Activated naive CD4-positive, alpha-beta T cell treated with anti-CD3 and anti-CD28 coated beads for 36 hours (primary cell): Measurements from ENCODE around the gene DNAJC6. TPM values are rescaled to one million over a fixed set of nuclear protein-coding genes. Genes with fewer than 3 reads are reported as not detected.

Source experiments
- CTCF ChIA-PET: fragments of 350-600 bp; sonication (Branson Sonifier 250); formaldehyde crosslinking; loops from one replicate; lab custom pipeline; 2021; ENCODE audit warnings: antibody characterized with exemption; lab: Charles Lee
- DNase-seq: peaks from one replicate; pipeline ENCODE4 v3.0.0-alpha.2; 2020
- H3K27ac Mint-ChIP-seq: one replicate; pipeline ENCODE4 v1.8.0; 2021; ENCODE audit warnings: mild to moderate bottlenecking, mixed read lengths
- H3K27me3 Mint-ChIP-seq: one replicate; pipeline ENCODE4 v1.8.0; 2021; ENCODE audit warnings: low read depth, mixed read lengths
- H3K36me3 Mint-ChIP-seq: one replicate; pipeline ENCODE4 v1.8.0; 2021; ENCODE audit warnings: low read depth, mixed read lengths
- H3K4me1 Mint-ChIP-seq: one replicate; pipeline ENCODE4 v1.8.0; 2021; ENCODE audit warnings: low read depth, mixed read lengths
- H3K4me3 Mint-ChIP-seq: one replicate; pipeline ENCODE4 v1.8.0; 2021; ENCODE audit warnings: mild to moderate bottlenecking, moderate library complexity, mixed read lengths
- H3K9me3 Mint-ChIP-seq: one replicate; pipeline ENCODE4 v1.8.0; 2021; ENCODE audit warnings: mixed read lengths
- intact Hi-C: fragments of 100-400 bp; cut with micrococcal nuclease; formaldehyde crosslinking; loops from one replicate; pipeline ENCODE4 v1.15.1; 2023
- total RNA-seq, 2 experiments: library from RNA; stranded (reverse); gene quantifications; one replicate each; pipeline ENCODE4 v1.2.3, GENCODE V29; 2021

DNAJC6 gene
- total RNA-seq, 2 experiments from 2014 or later, result 2.0 to 2.6 TPM

DNA sequence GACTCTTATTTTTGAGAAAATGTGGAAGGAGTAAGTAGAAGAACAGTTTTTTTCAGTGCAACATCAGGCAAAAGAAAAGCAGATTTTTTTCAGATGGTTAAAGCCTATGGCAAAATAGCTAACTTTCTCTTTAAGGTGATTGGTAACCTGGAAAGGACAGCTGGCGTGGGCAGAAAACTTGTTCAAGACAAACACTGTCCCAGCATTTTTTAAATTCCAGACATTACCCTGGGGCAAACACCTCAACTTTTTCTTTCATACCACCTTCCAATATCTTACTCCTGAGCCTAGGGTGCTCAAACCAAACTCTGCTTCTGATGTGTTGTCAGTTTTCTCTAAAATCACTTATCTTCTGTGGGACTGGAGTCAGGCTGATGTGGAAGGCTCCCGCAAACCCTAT lies 108.4 kb downstream of the DNAJC6 start:
- intact Hi-C loops, result no loop called here
- no peak overlapping the region for H3K4me3 Mint-ChIP-seq

DNA sequence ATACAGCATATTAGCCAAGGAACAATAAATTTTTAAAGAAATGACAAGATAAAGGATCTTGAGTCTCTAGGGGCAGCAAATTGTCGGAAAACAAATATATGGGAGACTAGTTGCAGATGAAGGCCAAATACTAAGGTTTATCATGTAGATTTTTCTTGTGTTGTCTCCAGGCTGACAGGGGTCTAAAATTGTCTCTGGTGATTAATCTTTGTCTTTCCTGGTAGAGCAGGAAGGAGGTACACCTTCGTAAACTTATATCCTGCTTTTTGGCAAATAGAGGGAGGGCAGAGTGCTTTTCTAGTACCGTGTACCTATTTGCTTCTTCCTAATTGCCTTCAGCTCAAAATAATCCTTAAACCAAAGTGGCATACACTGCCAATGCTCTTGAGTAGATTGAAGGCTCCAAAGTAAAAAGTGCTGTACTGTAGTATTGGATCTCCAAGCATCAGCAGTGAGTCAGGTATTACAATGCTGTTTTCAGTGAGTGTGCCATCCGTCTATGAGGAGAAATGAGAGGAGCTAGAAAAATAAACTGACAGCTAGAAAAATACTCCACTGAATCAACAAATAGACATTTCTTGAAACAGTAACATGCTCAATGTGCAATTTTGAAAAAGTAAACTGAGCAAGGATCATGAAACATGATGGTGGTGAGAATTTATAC lies 109.3 kb downstream of the DNAJC6 start:
- intact Hi-C loops, result no loop called here
- H3K27ac Mint-ChIP-seq, result no peak overlapping the region
- no peaks in the 10 kb centered on the region for H3K9me3 Mint-ChIP-seq
- H3K4me1 Mint-ChIP-seq, result peaks cover 10% of the 10 kb centered on the region
- H3K4me3 Mint-ChIP-seq, result no peak overlapping the region
- CTCF ChIA-PET, result interaction anchor here (1.7 to 2.3 kb wide), 2 partner anchors 12 kb away, joined by 9 read pairs; no protein-coding TSS in a partner anchor
- no peak for DNase-seq
- no peaks in the 10 kb centered on the region for H3K27me3 Mint-ChIP-seq
- H3K36me3 Mint-ChIP-seq, result no peaks in the 10 kb centered on the region

More for the DNA sequence above, 108.4 kb downstream of the DNAJC6 start:
- no peak overlapping the region for H3K27ac Mint-ChIP-seq
- no peaks in the 10 kb centered on the region for H3K27me3 Mint-ChIP-seq
- CTCF ChIA-PET, result interaction anchor here (2.3 kb wide), 1 partner anchor 13 kb away, joined by 9 read pairs; no protein-coding TSS in a partner anchor
- no peak for DNase-seq
- H3K9me3 Mint-ChIP-seq, result no peaks in the 10 kb centered on the region
- H3K36me3 Mint-ChIP-seq, result no peaks in the 10 kb centered on the region
- peaks cover 10% of the 10 kb centered on the region for H3K4me1 Mint-ChIP-seq

DNA sequence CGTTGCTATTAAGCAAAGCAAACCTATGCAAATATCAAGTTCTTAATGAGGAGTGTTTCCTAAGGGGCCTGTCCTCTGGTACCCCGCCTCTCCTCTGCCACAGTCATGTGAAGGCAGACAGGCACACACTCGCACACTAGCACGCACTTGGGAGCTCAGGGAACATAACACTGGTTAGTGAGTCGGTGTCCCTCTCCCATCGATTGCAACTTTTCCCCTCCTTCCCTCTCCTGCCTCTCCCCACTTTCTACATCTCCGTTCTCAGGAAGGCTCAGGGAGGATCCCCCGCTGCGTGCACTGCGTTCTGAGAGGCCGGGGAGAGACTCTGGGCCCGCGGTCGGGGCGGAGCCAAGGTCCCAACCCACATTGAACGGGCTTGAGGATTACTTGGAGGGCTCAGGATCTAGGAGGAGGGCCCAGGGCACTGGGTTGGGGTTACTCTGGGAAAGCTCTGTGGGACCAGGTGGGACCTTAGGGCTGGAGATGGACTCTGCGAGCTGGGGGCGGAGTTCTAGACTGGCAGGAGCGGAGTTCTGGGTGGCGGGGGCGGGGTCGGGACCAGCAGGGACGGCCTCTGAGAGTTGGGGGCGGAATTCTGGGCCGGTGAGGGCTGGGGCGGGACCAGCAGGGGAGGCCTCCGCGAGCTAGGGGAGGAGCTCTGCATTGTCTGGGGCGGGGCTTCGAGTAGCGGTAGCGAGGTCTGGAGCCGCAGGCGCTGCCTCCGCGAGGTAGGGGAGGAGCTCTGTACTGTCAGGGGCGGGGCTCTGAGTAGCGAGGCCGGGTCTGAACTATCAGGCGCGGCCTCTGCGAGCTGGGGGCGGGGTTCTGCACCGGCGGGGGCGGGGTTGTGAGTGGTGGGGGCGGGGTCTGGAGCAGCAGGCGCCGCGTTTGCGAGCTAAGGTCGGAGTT lies 110.6 kb downstream of the DNAJC6 start:
- H3K36me3 Mint-ChIP-seq, result peaks cover 4% of the 10 kb centered on the region

DNA sequence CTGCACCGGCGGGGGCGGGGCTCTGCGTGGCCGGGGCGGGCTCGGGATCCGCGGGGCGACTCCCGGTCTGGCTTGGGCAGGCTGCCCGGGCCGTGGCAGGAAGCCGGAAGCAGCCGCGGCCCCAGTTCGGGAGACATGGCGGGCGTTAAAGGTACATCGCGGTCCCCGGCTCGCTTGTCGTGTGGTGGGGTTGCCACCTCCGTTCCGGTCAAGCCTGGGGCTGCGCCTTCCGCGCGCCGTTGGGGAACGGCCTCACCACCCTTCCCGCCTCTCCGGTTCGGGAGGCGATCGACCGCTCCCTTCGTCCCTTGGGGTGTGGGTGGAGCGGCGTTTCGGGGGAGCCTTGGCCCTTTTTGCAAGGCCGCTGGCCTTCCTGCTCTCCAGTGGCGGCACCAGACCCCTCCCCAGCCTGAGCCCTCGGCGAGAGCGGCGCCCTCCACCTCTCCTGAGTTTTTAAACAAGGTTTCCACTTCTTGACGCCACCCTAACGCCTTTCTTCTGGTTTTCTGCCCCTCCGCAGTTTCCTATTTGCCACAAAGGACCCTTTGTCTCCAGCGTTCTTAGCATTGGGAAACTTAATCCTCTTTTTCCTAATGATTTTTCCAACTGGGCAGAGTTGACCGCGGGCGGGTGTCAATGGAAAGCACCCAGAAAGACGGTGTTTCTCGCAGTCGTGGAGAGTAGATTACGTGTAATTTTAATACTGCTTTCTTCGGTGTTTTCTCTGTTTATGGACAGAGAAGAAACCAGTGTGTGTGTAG lies 111.4 kb downstream of the DNAJC6 start, which contains the start of the genes LEPR and LEPROT:
LEPR (plus strand) TSS at position 79 of the 761 bp plus-strand sequence. CDS start 144,898 bp downstream, outside the sequence.
LEPROT (plus strand) TSS at position 79 of the 761 bp plus-strand sequence; CDS start at position 136, 57 bp downstream.
- H3K4me3 Mint-ChIP-seq, result no peak within 1 kb of the TSS
- DNase-seq, result no peak
- peak within 1 kb of the TSS; percentile 89 for H3K27ac Mint-ChIP-seq
- H3K36me3 Mint-ChIP-seq, result peaks cover 11% of the 10 kb centered on the region
- CTCF ChIA-PET, result interaction anchor here (0.7 to 1.7 kb wide), 2 partner anchors 10 to 38 kb away, joined by 3 to 9 read pairs; no protein-coding TSS in a partner anchor
- H3K9me3 Mint-ChIP-seq, result no peaks in the 10 kb centered on the region
- H3K4me1 Mint-ChIP-seq, result peaks cover 20% of the 10 kb centered on the region
- H3K27me3 Mint-ChIP-seq, result no peaks in the 10 kb centered on the region
- intact Hi-C loops, result loop anchor here (1.0 to 5.0 kb wide), 16 partner anchors 27 to 1898 kb away; partner anchors contain the start of genes AK4, EFCAB7 and ITGB3BP

More for the DNA sequence above, 110.6 kb downstream of the DNAJC6 start:
- CTCF ChIA-PET, result interaction anchor here (0.6 to 1.7 kb wide), 4 partner anchors 11 to 204 kb away, joined by 3 to 9 read pairs (median 4); no protein-coding TSS in a partner anchor
- H3K27me3 Mint-ChIP-seq, result no peaks in the 10 kb centered on the region
- H3K4me1 Mint-ChIP-seq, result peaks cover 20% of the 10 kb centered on the region
- H3K27ac Mint-ChIP-seq, result peak overlapping the region; percentile 89
- peak; percentile 99 for DNase-seq
- H3K4me3 Mint-ChIP-seq, result no peak overlapping the region
- H3K9me3 Mint-ChIP-seq, result no peaks in the 10 kb centered on the region
- intact Hi-C loops, result loop anchor here (1.0 to 5.0 kb wide), 16 partner anchors 27 to 1898 kb away; partner anchors contain the start of genes AK4, EFCAB7 and ITGB3BP

DNA sequence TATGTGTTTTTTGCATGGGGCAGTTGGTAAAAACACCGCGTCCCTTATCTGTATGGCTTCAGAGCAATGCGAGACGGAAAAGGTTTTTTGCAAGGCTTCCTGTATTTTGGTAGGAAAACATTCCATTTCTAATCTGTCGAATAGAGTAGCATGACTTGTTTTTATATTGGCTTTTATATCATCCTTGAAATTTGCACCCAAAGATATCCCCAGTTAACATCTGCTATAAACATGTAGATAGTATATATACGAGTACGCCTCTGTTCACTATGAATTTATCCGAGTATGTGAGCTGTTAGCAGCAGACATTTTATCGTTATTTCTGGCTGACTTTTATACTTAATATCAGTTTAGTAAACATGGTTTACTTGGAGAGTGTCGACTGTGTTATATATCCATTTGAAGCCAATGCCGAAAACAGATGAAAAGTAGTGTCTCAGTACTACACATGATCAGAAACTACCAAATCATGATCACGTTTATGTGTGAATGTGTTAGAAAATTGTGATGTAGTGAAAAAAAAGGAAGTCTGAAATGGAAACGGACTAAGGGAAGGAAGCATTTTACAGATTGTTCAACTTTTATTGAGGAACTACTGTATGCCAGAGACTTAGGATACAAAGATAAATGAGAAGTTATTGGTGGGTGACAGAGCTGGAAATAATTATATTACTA lies 112.1 kb downstream of the DNAJC6 start:
- Mint-ChIP-seq H3K36me3 (peaks cover 19% of the 10 kb centered on the region), H3K9me3 (no peaks in the 10 kb centered on the region), H3K27ac (no peak overlapping the region), H3K4me3 (no peak overlapping the region), H3K27me3 (no peaks in the 10 kb centered on the region), H3K4me1 (peaks cover 20% of the 10 kb centered on the region)
- intact Hi-C loops, result loop anchor here (2.0 to 5.0 kb wide), 10 partner anchors 273 to 1899 kb away; partner anchors contain the start of genes AK4, EFCAB7 and ITGB3BP
- CTCF ChIA-PET, result interaction anchor here (0.7 kb wide), 1 partner anchor 38 kb away, joined by 3 read pairs; no protein-coding TSS in a partner anchor
- no peak for DNase-seq

DNA sequence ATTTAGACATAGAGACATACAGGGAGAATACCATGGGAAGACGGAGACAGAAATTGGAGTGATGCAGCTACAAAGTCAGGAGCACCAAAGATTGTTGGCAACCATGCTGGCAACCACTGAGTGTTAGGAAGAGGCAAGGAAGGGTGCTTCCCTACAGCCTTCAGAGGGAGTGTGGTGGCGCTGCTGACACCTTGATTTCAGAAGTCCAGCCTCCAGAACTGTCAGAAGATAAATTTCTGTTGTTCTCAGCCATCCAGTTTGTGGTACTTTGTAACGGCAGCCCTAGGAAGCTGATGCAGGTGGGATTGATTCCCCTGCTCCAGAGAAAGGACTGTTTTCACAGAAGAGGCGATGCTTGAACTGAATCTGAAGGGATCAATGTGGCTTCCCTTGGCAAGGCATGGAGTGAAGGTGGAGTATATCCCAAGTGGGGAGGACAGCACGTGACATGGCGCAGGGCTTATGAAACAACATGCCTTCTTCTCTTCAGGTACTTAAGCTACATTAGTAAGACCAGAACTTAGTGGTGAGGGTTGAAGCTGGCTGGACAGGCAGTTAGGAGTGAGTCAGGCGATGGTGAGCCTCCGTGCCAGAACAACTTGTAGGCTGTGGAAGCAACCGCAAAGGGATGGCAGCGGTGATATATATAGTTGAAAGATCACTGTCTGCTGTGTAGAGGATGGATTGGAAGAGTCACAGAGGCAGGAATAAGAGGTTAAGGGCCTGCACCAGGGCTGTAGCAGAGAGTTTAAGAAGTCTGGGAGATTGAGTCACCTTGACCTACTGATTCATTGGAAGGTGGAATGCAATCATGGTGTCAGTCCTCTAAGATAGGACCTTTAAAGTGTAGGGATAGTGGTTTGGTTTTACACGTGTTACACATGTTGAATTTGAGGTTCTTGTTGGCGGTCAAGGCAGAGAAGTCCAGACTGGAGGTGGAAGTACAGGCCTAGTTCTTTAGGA lies 113.2 kb downstream of the DNAJC6 start:
- Mint-ChIP-seq H3K27ac (no peak overlapping the region), H3K36me3 (peaks cover 20% of the 10 kb centered on the region), H3K27me3 (no peaks in the 10 kb centered on the region), H3K4me1 (peaks cover 20% of the 10 kb centered on the region), H3K4me3 (no peak overlapping the region), H3K9me3 (no peaks in the 10 kb centered on the region)
- CTCF ChIA-PET, result no interaction called here
- DNase-seq, result no peak
- intact Hi-C loops, result loop anchor here (5.0 kb wide), 7 partner anchors 595 to 1900 kb away; partner anchors contain the start of genes EFCAB7 and ITGB3BP

DNA sequence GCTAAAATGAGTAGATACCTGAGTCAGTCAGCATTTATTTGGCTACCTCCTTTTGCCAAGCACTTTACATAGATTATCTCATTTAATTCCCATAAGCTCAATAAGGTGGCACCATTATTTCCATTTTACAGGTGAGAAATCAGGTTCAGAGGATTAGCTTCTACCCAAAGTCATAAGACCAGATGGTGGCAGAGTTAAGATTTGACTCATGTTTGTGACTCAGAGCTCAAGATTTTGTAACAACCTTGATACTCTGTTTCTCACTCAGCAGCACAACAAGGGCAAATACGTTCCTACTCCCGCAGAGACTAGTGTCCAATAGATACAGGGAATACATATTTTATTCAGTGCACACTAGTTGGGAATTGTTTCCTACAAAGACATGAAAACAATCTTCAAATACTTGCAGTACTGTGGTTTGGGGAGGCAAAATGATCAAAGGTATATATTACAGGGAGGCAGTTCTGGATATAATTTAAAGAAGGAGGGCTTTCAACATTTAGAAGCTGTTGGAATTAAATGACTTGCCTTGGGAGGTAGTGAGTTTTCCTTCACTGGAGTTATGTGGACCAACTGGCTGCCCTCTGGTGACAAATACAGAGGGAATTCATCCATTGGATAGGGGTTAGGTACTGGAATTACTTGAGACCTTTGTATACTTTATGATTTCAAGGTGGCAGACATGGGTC lies 114.7 kb downstream of the DNAJC6 start:
- Mint-ChIP-seq H3K4me3 (no peak overlapping the region), H3K4me1 (peaks cover 18% of the 10 kb centered on the region), H3K9me3 (no peaks in the 10 kb centered on the region), H3K36me3 (peaks cover 22% of the 10 kb centered on the region), H3K27ac (no peak overlapping the region), H3K27me3 (no peaks in the 10 kb centered on the region)
- DNase-seq, result peak; percentile 45
- CTCF ChIA-PET, result interaction anchor here (0.6 kb wide), 1 partner anchor 364 kb away, joined by 5 read pairs; no protein-coding TSS in a partner anchor
- intact Hi-C loops, result loop anchor here (1.0 to 5.0 kb wide), 9 partner anchors 31 to 1902 kb away; partner anchors contain the start of genes EFCAB7 and ITGB3BP

DNA sequence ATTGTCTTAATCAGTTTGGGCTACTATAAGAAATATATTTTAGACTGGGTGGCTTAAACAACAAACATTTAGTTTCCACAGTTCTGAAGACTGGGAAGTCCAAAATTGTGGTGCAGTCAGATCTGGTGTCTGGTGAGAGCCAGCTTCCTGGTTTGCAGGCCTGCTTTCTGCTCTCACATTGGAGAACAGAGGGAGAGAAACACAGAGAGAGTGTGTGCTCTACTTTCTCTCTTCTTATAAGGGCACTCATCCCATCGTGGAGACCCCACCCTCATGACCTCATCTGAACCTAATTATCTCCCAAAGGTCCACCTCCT lies 115.2 kb downstream of the DNAJC6 start:
- Mint-ChIP-seq H3K27ac (no peak overlapping the region), H3K27me3 (no peaks in the 10 kb centered on the region), H3K36me3 (peaks cover 23% of the 10 kb centered on the region), H3K4me1 (peaks cover 14% of the 10 kb centered on the region), H3K4me3 (no peak overlapping the region), H3K9me3 (no peaks in the 10 kb centered on the region)
- CTCF ChIA-PET, result no interaction called here
- DNase-seq, result no peak
- intact Hi-C loops, result loop anchor here (1.0 to 5.0 kb wide), 9 partner anchors 31 to 1902 kb away; partner anchors contain the start of genes EFCAB7 and ITGB3BP

DNA sequence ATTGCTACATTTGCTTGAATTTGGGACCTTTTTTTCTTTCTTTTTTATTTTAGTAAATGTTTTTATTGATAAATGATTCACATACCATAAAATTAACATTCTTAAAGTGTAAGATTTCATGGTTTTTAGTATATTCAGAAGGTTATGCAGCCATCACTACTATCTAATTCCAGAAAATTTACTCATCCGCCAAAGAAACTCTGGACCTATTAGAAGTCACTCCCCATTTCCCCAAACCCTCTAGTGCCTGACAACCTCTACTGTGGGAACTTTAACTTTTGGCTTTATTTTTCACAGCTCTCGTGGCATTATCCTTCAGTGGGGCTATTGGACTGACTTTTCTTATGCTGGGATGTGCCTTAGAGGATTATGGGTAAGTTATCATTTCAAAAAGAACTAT lies 115.7 kb downstream of the DNAJC6 start:
- Mint-ChIP-seq H3K9me3 (no peaks in the 10 kb centered on the region), H3K27ac (no peak overlapping the region), H3K4me1 (peaks cover 11% of the 10 kb centered on the region), H3K4me3 (no peak overlapping the region), H3K27me3 (no peaks in the 10 kb centered on the region), H3K36me3 (peaks cover 23% of the 10 kb centered on the region)
- CTCF ChIA-PET, result no interaction called here
- no peak for DNase-seq
- intact Hi-C loops, result no loop called here

DNA sequence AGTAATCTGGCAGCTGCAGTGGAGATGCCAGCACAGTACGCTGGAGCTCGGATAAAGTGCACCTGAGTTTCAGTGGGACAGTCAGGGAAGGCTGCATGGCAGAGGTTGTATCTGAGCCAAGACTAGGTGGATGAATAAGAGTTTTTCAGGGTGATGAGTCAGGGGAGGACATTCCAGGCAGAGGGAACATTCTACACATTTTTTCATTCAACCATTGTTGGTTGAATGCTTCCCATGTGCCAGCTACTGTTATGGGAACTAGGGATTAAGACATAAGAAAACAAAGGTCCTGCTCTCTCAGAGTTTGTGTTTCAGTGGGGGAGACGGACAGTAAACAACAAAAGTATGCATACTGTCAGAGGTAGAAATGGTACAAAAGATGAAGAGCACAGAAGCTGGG lies 116.4 kb downstream of the DNAJC6 start:
- Mint-ChIP-seq H3K27me3 (no peaks in the 10 kb centered on the region), H3K36me3 (peaks cover 23% of the 10 kb centered on the region), H3K4me3 (no peak overlapping the region), H3K9me3 (no peaks in the 10 kb centered on the region), H3K27ac (no peak overlapping the region), H3K4me1 (peaks cover 11% of the 10 kb centered on the region)
- DNase-seq, result no peak
- intact Hi-C loops, result no loop called here
- CTCF ChIA-PET, result no interaction called here
